Osteoblast (primary cell): ENCODE data around the gene MRPL9. TPM values are rescaled to one million over a fixed set of nuclear protein-coding genes. Genes with fewer than 3 reads are reported as not detected.

Experiments
- DNase-seq: peaks from one replicate; pipeline ENCODE4 v3.0.0; 2011; ENCODE audit warnings: low spot score, mixed read lengths; ENCODE audit not compliant: insufficient read length; ENCODE audit errors: missing footprints
- H2AFZ ChIP-seq: 2 replicates; pipeline ENCODE4 v1.6.0; 2011; ENCODE audit warnings: mild to moderate bottlenecking, low read length
- H3K27ac ChIP-seq: 2 replicates; pipeline ENCODE4 v1.5.1; 2011; ENCODE audit warnings: mild to moderate bottlenecking, low read depth, low read length, moderate library complexity
- H3K27me3 ChIP-seq: 2 replicates; pipeline ENCODE4 v1.6.0; 2012; ENCODE audit warnings: mild to moderate bottlenecking, control low read depth, inconsistent platforms, low read length, moderate library complexity; ENCODE audit not compliant: insufficient read depth
- H3K36me3 ChIP-seq: 2 replicates; pipeline ENCODE4 v1.5.1; 2011; ENCODE audit warnings: mild to moderate bottlenecking, low read length, control low read depth, moderate library complexity; ENCODE audit not compliant: insufficient read depth
- H3K4me1 ChIP-seq: 2 replicates; pipeline ENCODE4 v1.5.1; 2011; ENCODE audit warnings: mild to moderate bottlenecking, low read length, control low read depth, moderate library complexity; ENCODE audit not compliant: insufficient read depth
- H3K4me2 ChIP-seq: 2 replicates; pipeline ENCODE4 v1.6.0; 2011; ENCODE audit warnings: mild to moderate bottlenecking, low read length; ENCODE audit not compliant: insufficient read depth
- H3K4me3 ChIP-seq: fragments of 200-600 bp; sonication (generic); 3 replicates; pipeline ENCODE4 v1.5.1; 2012; ENCODE audit warnings: mild to moderate bottlenecking, low read length, inconsistent platforms; ENCODE audit not compliant: insufficient read depth
- H3K79me2 ChIP-seq: 2 replicates; pipeline ENCODE4 v1.6.0; 2012; ENCODE audit warnings: mild to moderate bottlenecking, low read length, control low read depth, inconsistent platforms; ENCODE audit not compliant: insufficient read depth
- H3K9me3 ChIP-seq: 2 replicates; pipeline ENCODE4 v1.5.1; 2011; ENCODE audit warnings: low read depth, low read length, control low read depth
- H4K20me1 ChIP-seq: 2 replicates; pipeline ENCODE4 v1.6.0; 2012; ENCODE audit warnings: mild to moderate bottlenecking, low read length, control low read depth; ENCODE audit not compliant: insufficient read depth
- total RNA-seq: library from RNA; depleted of rRNA; stranded (reverse); fragments of >200 nt; gene quantifications from 2 replicates; pipeline ENCODE4 v1.2.3, GENCODE V29; 2012
- TF ChIP-seq, protein P1 (sequence below): IDR thresholded peaks from 2 replicates; pipeline ENCODE4 v1.5.1; 2011; ENCODE audit warnings: mild to moderate bottlenecking, low read depth, low read length, moderate library complexity; ENCODE audit errors: extremely low read depth

The MRPL9 gene
- total RNA-seq, 1 donor: 73.8 TPM

DNA sequence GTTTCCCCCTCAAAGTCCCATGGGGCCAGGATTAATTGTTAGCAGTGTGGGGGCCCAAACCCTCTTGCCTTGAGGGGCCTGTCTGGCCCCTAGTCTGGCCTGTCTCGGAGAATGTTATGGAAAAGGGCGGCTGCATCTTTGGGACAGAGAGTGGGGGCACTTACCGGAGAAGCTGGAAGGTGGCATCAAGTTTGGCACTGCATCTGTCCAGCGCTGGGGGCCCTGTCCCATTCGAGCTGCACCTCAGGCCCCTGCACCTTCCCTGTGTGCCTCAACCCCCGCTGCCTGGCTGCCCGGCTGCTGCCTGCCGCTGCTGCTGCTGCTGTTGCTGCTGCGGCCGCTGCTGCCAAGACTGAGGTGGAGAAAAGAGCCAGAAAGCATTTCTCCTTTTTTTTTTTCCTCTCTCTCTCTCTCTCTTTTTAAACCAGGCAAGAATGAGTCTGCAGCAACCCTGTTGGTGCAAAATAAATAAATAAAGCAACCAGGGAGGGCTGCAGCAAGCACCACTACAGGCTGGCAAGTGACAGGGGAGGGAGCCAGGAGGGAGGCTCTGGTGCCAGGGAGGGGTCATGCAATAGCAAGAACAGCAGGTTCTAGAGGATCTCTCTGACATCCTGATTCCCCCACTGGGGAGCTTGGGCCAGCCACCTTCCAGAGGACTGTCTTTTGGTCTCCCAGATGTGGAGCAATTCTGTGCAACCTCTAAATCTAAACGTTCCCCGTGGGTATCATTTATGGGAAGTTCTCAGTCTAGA, 41.9 kb upstream of the MRPL9 start, which contains the start of gene LINGO4:
Gene LINGO4 (minus strand): TSS at position 354 of the 755 bp plus-strand sequence. CDS start 2,715 bp downstream, outside the sequence.
- Histone ChIP-seq H2AFZ (no peak within 1 kb of the TSS), H3K4me2 (no peak within 1 kb of the TSS), H3K4me1 (no peaks in the 10 kb centered on the region), H4K20me1 (no peaks in the 10 kb centered on the region), H3K27me3 (peaks cover 81% of the 10 kb centered on the region), H3K27ac (no peak within 1 kb of the TSS), H3K4me3 (no peak within 1 kb of the TSS), H3K36me3 (no peaks in the 10 kb centered on the region), H3K79me2 (no peaks in the 10 kb centered on the region), H3K9me3 (no peaks in the 10 kb centered on the region)
- no peak for DNase-seq
- TF ChIP-seq, protein P1, sequence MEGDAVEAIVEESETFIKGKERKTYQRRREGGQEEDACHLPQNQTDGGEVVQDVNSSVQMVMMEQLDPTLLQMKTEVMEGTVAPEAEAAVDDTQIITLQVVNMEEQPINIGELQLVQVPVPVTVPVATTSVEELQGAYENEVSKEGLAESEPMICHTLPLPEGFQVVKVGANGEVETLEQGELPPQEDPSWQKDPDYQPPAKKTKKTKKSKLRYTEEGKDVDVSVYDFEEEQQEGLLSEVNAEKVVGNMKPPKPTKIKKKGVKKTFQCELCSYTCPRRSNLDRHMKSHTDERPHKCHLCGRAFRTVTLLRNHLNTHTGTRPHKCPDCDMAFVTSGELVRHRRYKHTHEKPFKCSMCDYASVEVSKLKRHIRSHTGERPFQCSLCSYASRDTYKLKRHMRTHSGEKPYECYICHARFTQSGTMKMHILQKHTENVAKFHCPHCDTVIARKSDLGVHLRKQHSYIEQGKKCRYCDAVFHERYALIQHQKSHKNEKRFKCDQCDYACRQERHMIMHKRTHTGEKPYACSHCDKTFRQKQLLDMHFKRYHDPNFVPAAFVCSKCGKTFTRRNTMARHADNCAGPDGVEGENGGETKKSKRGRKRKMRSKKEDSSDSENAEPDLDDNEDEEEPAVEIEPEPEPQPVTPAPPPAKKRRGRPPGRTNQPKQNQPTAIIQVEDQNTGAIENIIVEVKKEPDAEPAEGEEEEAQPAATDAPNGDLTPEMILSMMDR: no peak

DNA sequence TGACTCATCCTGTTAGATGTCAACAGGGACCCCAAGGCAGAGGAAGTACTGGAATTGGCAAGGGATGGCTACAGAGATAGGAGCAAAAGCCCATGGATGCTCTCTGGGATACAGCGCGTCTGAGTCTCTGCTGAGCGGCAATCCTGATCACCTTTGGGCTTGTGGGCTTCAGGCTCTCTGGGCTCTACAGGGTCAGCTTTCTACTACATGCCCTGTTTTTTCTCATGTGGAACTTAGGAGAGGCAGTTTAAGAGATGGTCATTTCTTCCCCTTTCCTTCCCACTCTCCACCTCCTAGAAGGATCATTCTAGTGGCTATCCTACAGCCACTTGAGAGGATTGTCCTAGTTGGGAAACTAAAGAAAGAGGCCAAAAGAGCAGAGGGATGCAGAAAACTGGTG, 40.6 kb upstream of the MRPL9 start:
- Histone ChIP-seq H2AFZ (no peak overlapping the region), H3K79me2 (no peaks in the 10 kb centered on the region), H3K4me3 (no peak overlapping the region), H3K36me3 (no peaks in the 10 kb centered on the region), H3K27ac (no peak overlapping the region), H3K4me2 (no peak overlapping the region), H3K9me3 (no peaks in the 10 kb centered on the region), H4K20me1 (no peaks in the 10 kb centered on the region), H3K27me3 (peaks cover 90% of the 10 kb centered on the region), H3K4me1 (no peaks in the 10 kb centered on the region)
- DNase-seq: no peak
- TF ChIP-seq, protein P1: no peak

DNA sequence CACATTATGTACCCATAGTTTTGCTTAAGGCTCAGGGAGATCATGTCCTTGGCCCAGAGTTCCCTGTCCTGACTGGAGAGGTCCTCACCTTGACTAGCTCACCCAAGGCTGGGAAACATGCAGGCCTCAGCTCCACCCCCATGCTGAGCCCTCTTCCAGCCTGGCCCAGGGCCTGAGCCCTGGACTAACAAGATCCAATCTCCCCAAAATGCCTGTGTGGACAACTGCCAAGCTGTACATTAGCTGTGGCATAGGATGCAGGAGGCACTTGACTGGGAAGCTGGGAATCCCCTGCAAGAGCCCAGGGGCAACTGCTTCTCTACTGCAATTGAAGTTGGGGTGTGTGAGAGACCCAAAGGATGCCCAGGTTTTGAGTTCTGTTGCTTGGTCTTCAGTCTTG, 39.9 kb upstream of the MRPL9 start:
- no peak for DNase-seq
- TF ChIP-seq, protein P1: no peak
- no peaks in the 10 kb centered on the region for H3K9me3 ChIP-seq
- H3K36me3 ChIP-seq: no peaks in the 10 kb centered on the region
- no peak overlapping the region for H2AFZ ChIP-seq
- H3K4me3 ChIP-seq: no peak overlapping the region
- peaks cover 87% of the 10 kb centered on the region for H3K27me3 ChIP-seq
- no peaks in the 10 kb centered on the region for H4K20me1 ChIP-seq
- H3K4me1 ChIP-seq: no peaks in the 10 kb centered on the region
- H3K79me2 ChIP-seq: no peaks in the 10 kb centered on the region
- H3K4me2 ChIP-seq: no peak overlapping the region
- no peak overlapping the region for H3K27ac ChIP-seq

DNA sequence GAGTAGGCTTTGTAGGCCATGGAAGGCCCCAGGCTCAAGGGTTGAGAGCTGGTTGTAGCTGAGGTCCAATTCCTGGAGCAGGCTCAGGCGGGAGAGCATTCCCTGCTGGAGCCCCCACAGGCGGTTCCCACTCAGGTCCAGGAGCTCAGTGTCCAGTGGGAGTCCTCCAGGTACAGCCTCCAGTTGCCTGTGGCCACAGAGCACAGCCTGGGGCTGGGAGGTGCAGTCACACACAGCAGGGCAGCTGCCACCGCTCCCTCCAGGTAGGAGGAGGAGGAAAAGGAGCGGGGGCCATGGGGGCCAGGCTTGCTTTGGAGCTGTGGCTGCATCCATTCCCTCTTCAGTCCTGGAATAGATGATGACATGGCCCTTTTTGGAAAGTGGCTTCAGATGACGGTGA, 39.1 kb upstream of the MRPL9 start:
- peaks cover 86% of the 10 kb centered on the region for H3K27me3 ChIP-seq

More for the DNA sequence above, 39.1 kb upstream of the MRPL9 start:
- Histone ChIP-seq H3K4me3 (no peak overlapping the region), H2AFZ (no peak overlapping the region), H3K27ac (no peak overlapping the region), H3K36me3 (no peaks in the 10 kb centered on the region), H3K79me2 (no peaks in the 10 kb centered on the region), H4K20me1 (no peaks in the 10 kb centered on the region), H3K9me3 (no peaks in the 10 kb centered on the region), H3K4me2 (no peak overlapping the region), H3K4me1 (no peaks in the 10 kb centered on the region)
- TF ChIP-seq, protein P1: no peak
- DNase-seq: no peak
